Sigmoid colon (tissue), 7 donors: ENCODE data around the gene ERFL. TPM values are rescaled to one million over a fixed set of nuclear protein-coding genes. Genes with fewer than 3 reads are reported as not detected.

Experiments
- DNase-seq: peaks from one replicate; pipeline ENCODE4 v3.0.0-alpha.2; 2019
- H3K27ac ChIP-seq, 4 donors: fragments of 200-600 bp; sonication (generic); one replicate each; pipeline ENCODE4 v1.5.1; 2016 to 2019; ENCODE audit warnings: mild to moderate bottlenecking in 1 of 4
- H3K27me3 ChIP-seq, 3 donors: fragments of 200-600 bp; sonication (generic); one replicate each; pipeline ENCODE4 v1.5.1; 2019; ENCODE audit warnings: mild to moderate bottlenecking in 1 of 3
- H3K36me3 ChIP-seq, 4 donors: fragments of 200-600 bp; sonication (generic); one replicate each; pipeline ENCODE4 v1.5.1; 2016 to 2019
- H3K4me1 ChIP-seq, 4 donors: fragments of 200-600 bp; sonication (generic); one replicate each; pipeline ENCODE4 v1.5.1; 2017 to 2019
- H3K4me3 ChIP-seq, 4 donors: fragments of 200-600 bp; sonication (generic); one replicate each; pipeline ENCODE4 v1.5.1; 2017 to 2019; ENCODE audit warnings: mild to moderate bottlenecking in 2 of 4, moderate library complexity in 1 of 4
- H3K9me3 ChIP-seq, 4 donors: fragments of 200-600 bp in 3 of 4; sonication (generic) in 3 of 4; one replicate each; pipeline versions ENCODE4 v1.5.1 to v1.6.1; 2013 to 2019
- CTCF ChIP-seq, 4 experiments: fragments of 450-650 bp in 3 of 4; fragments of 200-600 bp in 1 of 4; IDR thresholded peaks; one replicate each; pipeline ENCODE4 v1.5.1; 2016 to 2019; ENCODE audit warnings: antibody characterized with exemption in 4 of 4, mild to moderate bottlenecking in 3 of 4, moderate library complexity in 2 of 4
- EP300 ChIP-seq, 4 donors: sonication (generic); formaldehyde crosslinking; IDR thresholded peaks; one replicate each; pipeline ENCODE4 v1.6.1; 2017; ENCODE audit warnings: antibody characterized with exemption in 4 of 4
- POLR2A ChIP-seq, 2 donors: fragments of 450-650 bp; IDR thresholded peaks; one replicate each; pipeline ENCODE4 v1.6.1; 2016; ENCODE audit warnings: antibody characterized with exemption in 2 of 2, mild to moderate bottlenecking in 2 of 2, moderate library complexity in 2 of 2
- POLR2AphosphoS5 ChIP-seq, 4 donors: sonication (generic); formaldehyde crosslinking; IDR thresholded peaks; one replicate each; pipeline ENCODE4 v1.6.1; 2017; ENCODE audit warnings: antibody characterized with exemption in 4 of 4
- WGBS, 2 donors: extraction: QIAGEN DNeasy Blood & Tissue Kit; methylation state at CpG; one replicate each; pipeline ENCODE4 v1.1.7; 2013; 5-methylcytosine and 5-hydroxymethylcytosine counted together
- intact Hi-C: fragments of 100-400 bp; cut with DNase I; formaldehyde crosslinking; loops from one replicate; pipeline ENCODE4 v1.15.1; 2023
- polyA plus RNA-seq, 3 donors: library from polyadenylated mRNA; stranded (reverse); fragments of 200-250 nt; gene quantifications; one replicate each; pipeline ENCODE4 v1.2.3, GENCODE V29; 2013
- total RNA-seq, 4 donors: library from RNA; depleted of rRNA; stranded (reverse); fragments of >200 nt; gene quantifications; one replicate each; pipeline ENCODE4 v1.1.0, GENCODE V29; 2016
- donor health status: healthy with polysubstance abuse.
- donor health status: Bipolar disorder and iron deficiency.
- donor health status: healthy.

The ERFL gene
- total and polyA plus RNA-seq, 7 donors: 1.3 TPM; not detected in 6

GRCh38 chr19:41921577-41922576 lies 6.4 kb downstream of the ERFL start:
- Histone ChIP-seq H3K27ac (no peak overlapping the region), H3K36me3 (no peaks in the 10 kb centered on the region), H3K4me1 (no peaks in the 10 kb centered on the region), H3K9me3 (no peaks in the 10 kb centered on the region), H3K27me3 (peaks cover 58 to 98% (median 95%) of the 10 kb centered on the region in 3 donors), H3K4me3 (no peak overlapping the region)
- no peak for TF ChIP-seq POLR2A (IDR thresholded peaks at IDR 0.05)
- TF ChIP-seq CTCF (IDR thresholded peaks at IDR 0.05): no peak
- no peak for TF ChIP-seq POLR2AphosphoS5 (IDR thresholded peaks at IDR 0.05)
- TF ChIP-seq EP300 (IDR thresholded peaks at IDR 0.05): no peak
- 20 to 29% methylated on average over 22 of the region's 22 CpGs for WGBS, 2 donors
- no peak for DNase-seq
- intact Hi-C loops: no loop called here

- TF ChIP-seq POLR2AphosphoS5 (IDR thresholded peaks at IDR 0.05) (no peak), POLR2A (IDR thresholded peaks at IDR 0.05) (no peak), CTCF (IDR thresholded peaks at IDR 0.05) (no peak), EP300 (IDR thresholded peaks at IDR 0.05) (no peak)
- no peak for DNase-seq
- Histone ChIP-seq H3K4me3 (no peak overlapping the region), H3K4me1 (no peaks in the 10 kb centered on the region), H3K27me3 (peaks cover 50 to 98% (median 95%) of the 10 kb centered on the region in 3 donors), H3K36me3 (no peaks in the 10 kb centered on the region), H3K27ac (no peak overlapping the region), H3K9me3 (no peaks in the 10 kb centered on the region)
- WGBS, 2 donors: 12 to 14% methylated on average over 26 of the region's 26 CpGs
- intact Hi-C loops: no loop called here
These were observed 7.2 kb downstream of the ERFL start for GRCh38 chr19:41920882-41921576.

GRCh38 chr19:41919948-41920712 lies 8.1 kb downstream of the ERFL start:
- H3K4me3 ChIP-seq: no peak overlapping the region
- no peak for DNase-seq
- H3K27ac ChIP-seq: no peak overlapping the region
- no peaks in the 10 kb centered on the region for H3K9me3 ChIP-seq
- no peaks in the 10 kb centered on the region for H3K36me3 ChIP-seq
- peaks cover 0 to 4% (median 3%) of the 10 kb centered on the region in 4 donors for H3K4me1 ChIP-seq
- intact Hi-C loops: no loop called here
- TF ChIP-seq POLR2A (IDR thresholded peaks at IDR 0.05): no peak
- TF ChIP-seq CTCF (IDR thresholded peaks at IDR 0.05): no peak
- no peak for TF ChIP-seq POLR2AphosphoS5 (IDR thresholded peaks at IDR 0.05)
- no peak for TF ChIP-seq EP300 (IDR thresholded peaks at IDR 0.05)
- peaks cover 47 to 98% (median 95%) of the 10 kb centered on the region in 3 donors for H3K27me3 ChIP-seq
- WGBS, 2 donors: 74 to 86% methylated on average over 33 of the region's 33 CpGs

- no peak overlapping the region for H3K4me3 ChIP-seq
- no peaks in the 10 kb centered on the region for H3K36me3 ChIP-seq
- intact Hi-C loops: no loop called here
- H3K27ac ChIP-seq: no peak overlapping the region
- H3K4me1 ChIP-seq: peaks cover 0 to 5% (median 4%) of the 10 kb centered on the region in 4 donors
- no peak for DNase-seq
- WGBS, 2 donors: 94 to 96% methylated on average over 5 of the region's 5 CpGs
- TF ChIP-seq EP300 (IDR thresholded peaks at IDR 0.05) (no peak), CTCF (IDR thresholded peaks at IDR 0.05) (no peak), POLR2AphosphoS5 (IDR thresholded peaks at IDR 0.05) (no peak), POLR2A (IDR thresholded peaks at IDR 0.05) (no peak)
- peaks cover 42 to 96% (median 90%) of the 10 kb centered on the region in 3 donors for H3K27me3 ChIP-seq
- H3K9me3 ChIP-seq: no peaks in the 10 kb centered on the region
These were observed 9.5 kb downstream of the ERFL start for GRCh38 chr19:41918653-41919244.
